Spleen (tissue), 11 donors: ENCODE results near the gene TTLL5. TPM values are rescaled to one million over a fixed set of nuclear protein-coding genes. Genes with fewer than 3 reads are reported as not detected.
A peak's percentile ranks its signal among the peaks of the same experiment; 100 is the strongest.

ENCODE experiments used
- DNase-seq: peaks from one replicate; pipeline ENCODE4 v3.0.0-alpha.2; 2020
- H3K27ac ChIP-seq, 8 donors: fragments of 200-600 bp; sonication (generic) in 7 of 8; 1 replicate in 4 of 8; 2 replicates in 4 of 8; pipeline versions ENCODE4 v1.5.0 to v1.8.0; 2016 to 2021; ENCODE audit warnings: inconsistent platforms in 4 of 8, mild to moderate bottlenecking in 4 of 8, moderate library complexity in 1 of 8
- H3K27me3 ChIP-seq, 7 donors: fragments of 200-600 bp; sonication (generic) in 6 of 7; replicated peaks in 1 of 7; 1 replicate in 4 of 7; 2 replicates in 3 of 7; pipeline versions ENCODE4 v1.5.0 to v1.8.0; 2016 to 2021; ENCODE audit warnings: inconsistent platforms in 3 of 7, mild to moderate bottlenecking in 1 of 7
- H3K36me3 ChIP-seq, 6 donors: fragments of 200-600 bp; sonication (generic) in 5 of 6; 1 replicate in 4 of 6; 2 replicates in 2 of 6; pipeline versions ENCODE4 v1.5.0 to v1.8.0; 2016 to 2021; ENCODE audit warnings: inconsistent platforms in 2 of 6
- H3K4me1 ChIP-seq, 6 donors: fragments of 200-600 bp; sonication (generic) in 5 of 6; 1 replicate in 3 of 6; 2 replicates in 3 of 6; pipeline versions ENCODE4 v1.5.0 to v1.8.0; 2016 to 2021; ENCODE audit warnings: inconsistent platforms in 3 of 6
- H3K4me3 ChIP-seq, 8 donors: fragments of 200-600 bp; sonication (generic) in 7 of 8; 1 replicate in 4 of 8; 2 replicates in 4 of 8; pipeline versions ENCODE4 v1.5.0 to v1.8.0; 2016 to 2021; ENCODE audit warnings: inconsistent platforms in 4 of 8, mild to moderate bottlenecking in 4 of 8, moderate library complexity in 2 of 8
- H3K9me3 ChIP-seq, 8 donors: fragments of 200-600 bp; sonication (generic) in 7 of 8; 1 replicate in 4 of 8; 2 replicates in 4 of 8; pipeline versions ENCODE4 v1.5.0 to v1.8.0; 2016 to 2021; ENCODE audit warnings: inconsistent platforms in 4 of 8
- POLR2A ChIP-seq, 3 donors: fragments of 450-650 bp; IDR thresholded peaks; one replicate each; pipeline ENCODE4 v1.5.1; 2017; ENCODE audit warnings: antibody characterized with exemption in 3 of 3, mild to moderate bottlenecking in 1 of 3
- POLR2AphosphoS5 ChIP-seq, 3 donors: sonication (generic); formaldehyde crosslinking; IDR thresholded peaks; one replicate each; pipeline ENCODE4 v1.5.1; 2017; ENCODE audit warnings: antibody characterized with exemption in 3 of 3
- whole genome bisulfite sequencing, 5 donors: extraction: QIAGEN DNeasy Blood & Tissue Kit in 3 of 5; methylation state at CpG; one replicate each; pipeline versions ENCODE4 v1.1.5 to v1.1.7; 2013 to 2018; 5-methylcytosine and 5-hydroxymethylcytosine counted together
- intact Hi-C: fragments of 100-400 bp; cut with DNase I; formaldehyde crosslinking; loops from one replicate; pipeline ENCODE4 v1.15.0; 2023; ENCODE audit warnings: low total_unique reads
- polyA plus RNA-seq, 3 donors: library from polyadenylated mRNA; stranded (reverse); fragments of 200-250 nt; gene quantifications; one replicate each; pipeline ENCODE4 v1.2.1, GENCODE V29; 2013
- total RNA-seq, 7 donors: library from RNA; depleted of rRNA in 3 of 7; stranded (reverse); fragments of >200 nt in 3 of 7; fragmentation: NEBNext Ultra II Directional in 4 of 7; extraction: Animal tissue kit (Norgen Biotek cat#: 25700) in 4 of 7; gene quantifications; one replicate each; pipeline versions ENCODE4 v1.1.0 to v1.2.1, GENCODE V29; 2016 to 2021
- TF ChIP-seq, protein P1 (sequence below), 11 experiments: fragments of 200-600 bp in 7 of 11; fragments of 450-650 bp in 4 of 11; sonication (generic) in 4 of 11; IDR thresholded peaks in 8 of 11; conservative IDR thresholded peaks in 3 of 11; 1 replicate in 7 of 11; 2 replicates in 4 of 11; pipeline versions ENCODE4 v1.4.0 to v1.8.0; 2016 to 2021; ENCODE audit warnings: antibody characterized with exemption in 11 of 11, inconsistent platforms in 4 of 11, mild to moderate bottlenecking in 1 of 11
- donor health status: healthy with polysubstance abuse.
- donor health status: DM: no; HTN: no; CAD: no; lungs with moderate emphysema.
- donor health status: DM: no; HTN: no; CAD: no.
- donor health status: Bipolar disorder and iron deficiency.
- donor health status: healthy.
- donor health status: DM: no; HTN: no; CAD: no.
- donor health status: DM: yes; HTN: yes; CAD: no.

TTLL5 gene
- total and polyA plus RNA-seq, 10 donors, result 4.5 to 44.1 (median 31.6) TPM

DNA sequence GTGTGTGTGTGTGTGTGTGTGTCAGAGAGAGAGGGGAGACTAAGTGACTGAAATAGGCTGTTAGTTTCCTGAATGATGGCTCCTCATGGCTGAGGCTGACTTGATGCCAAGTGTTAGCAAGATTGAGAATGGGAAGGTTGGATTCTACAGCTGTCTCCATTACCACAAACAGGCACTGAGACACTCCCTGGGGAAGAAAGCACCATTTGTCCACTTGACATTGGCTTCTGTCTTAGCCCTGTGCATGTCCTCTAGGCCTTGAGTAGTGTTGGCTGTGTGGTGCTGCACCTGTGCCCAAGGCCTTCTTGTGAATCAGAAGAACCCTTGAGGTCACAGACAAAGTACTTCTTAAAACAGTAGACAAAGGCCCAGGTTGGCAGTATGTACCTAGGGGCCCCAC lies 16.0 kb upstream of the TTLL5 start:
- Histone ChIP-seq H3K4me3 (no peak overlapping the region), H3K4me1 (peaks cover 0 to 7% (median 2%) of the 10 kb centered on the region in 6 donors), H3K36me3 (peaks cover 0 to 95% (median 18%) of the 10 kb centered on the region in 6 donors), H3K9me3 (no peaks in the 10 kb centered on the region), H3K27ac (no peak overlapping the region), H3K27me3 (no peaks in the 10 kb centered on the region)
- TF ChIP-seq POLR2AphosphoS5 (IDR thresholded peaks at IDR 0.05) (no peak), POLR2A (IDR thresholded peaks at IDR 0.05) (no peak)
- TF ChIP-seq, protein P1, sequence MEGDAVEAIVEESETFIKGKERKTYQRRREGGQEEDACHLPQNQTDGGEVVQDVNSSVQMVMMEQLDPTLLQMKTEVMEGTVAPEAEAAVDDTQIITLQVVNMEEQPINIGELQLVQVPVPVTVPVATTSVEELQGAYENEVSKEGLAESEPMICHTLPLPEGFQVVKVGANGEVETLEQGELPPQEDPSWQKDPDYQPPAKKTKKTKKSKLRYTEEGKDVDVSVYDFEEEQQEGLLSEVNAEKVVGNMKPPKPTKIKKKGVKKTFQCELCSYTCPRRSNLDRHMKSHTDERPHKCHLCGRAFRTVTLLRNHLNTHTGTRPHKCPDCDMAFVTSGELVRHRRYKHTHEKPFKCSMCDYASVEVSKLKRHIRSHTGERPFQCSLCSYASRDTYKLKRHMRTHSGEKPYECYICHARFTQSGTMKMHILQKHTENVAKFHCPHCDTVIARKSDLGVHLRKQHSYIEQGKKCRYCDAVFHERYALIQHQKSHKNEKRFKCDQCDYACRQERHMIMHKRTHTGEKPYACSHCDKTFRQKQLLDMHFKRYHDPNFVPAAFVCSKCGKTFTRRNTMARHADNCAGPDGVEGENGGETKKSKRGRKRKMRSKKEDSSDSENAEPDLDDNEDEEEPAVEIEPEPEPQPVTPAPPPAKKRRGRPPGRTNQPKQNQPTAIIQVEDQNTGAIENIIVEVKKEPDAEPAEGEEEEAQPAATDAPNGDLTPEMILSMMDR (IDR thresholded peaks at IDR 0.05 in 8 of 11, conservative IDR thresholded peaks at IDR 0.05 in 3 of 11), result no peak
- DNase-seq, result no peak
- intact Hi-C loops, result no loop called here

DNA sequence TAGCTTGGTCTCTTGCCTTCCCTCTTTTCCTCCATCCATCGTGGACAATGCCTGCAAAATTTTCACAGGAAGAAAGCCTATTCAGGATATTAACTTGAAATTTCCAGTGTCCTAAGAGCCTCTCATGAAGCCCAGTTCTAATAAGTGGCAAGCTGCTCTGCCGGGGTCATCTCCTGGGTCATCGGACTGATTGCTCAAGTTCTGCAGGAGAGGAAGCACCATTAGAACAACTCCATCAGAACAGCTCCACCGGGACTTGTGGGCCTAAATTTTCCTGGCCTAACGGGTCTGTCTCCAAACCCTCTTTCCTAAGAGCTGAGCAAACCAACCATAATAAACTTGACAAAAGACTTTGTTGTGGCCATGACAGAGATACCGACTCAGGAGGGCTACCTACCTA lies 14.3 kb upstream of the TTLL5 start:
- H3K27ac ChIP-seq, result peak overlapping the region in 4 of 8 donors; percentile 20 to 46 (median 37)

DNA sequence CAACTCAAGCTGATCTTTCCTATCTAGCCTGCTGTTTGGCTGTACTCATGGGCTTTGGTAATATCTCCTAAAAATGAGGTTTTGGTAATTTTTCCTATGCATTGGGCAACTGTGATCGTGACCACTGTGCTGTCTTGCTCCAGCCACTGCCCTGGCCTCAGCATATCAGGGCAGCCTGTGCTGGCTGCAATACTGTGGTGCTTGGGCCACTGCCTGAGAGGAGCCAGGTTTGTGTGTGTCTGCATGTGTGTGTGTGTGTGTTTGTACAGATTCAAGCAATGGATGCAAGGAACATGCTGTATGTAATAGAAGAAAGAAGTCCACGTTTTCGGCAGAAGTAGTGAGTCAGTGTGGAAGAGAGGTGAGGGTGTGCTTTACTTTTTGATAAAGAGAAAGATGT lies 13.4 kb upstream of the TTLL5 start:
- Histone ChIP-seq H3K27ac (peak overlapping the region in 3 of 8 donors; percentile 24 to 46 (median 44)), H3K9me3 (no peaks in the 10 kb centered on the region), H3K4me3 (no peak overlapping the region), H3K4me1 (peaks cover 0 to 9% (median 3%) of the 10 kb centered on the region in 6 donors), H3K36me3 (peaks cover 0 to 95% (median 39%) of the 10 kb centered on the region in 6 donors), H3K27me3 (no peaks in the 10 kb centered on the region)
- no peak for TF ChIP-seq POLR2A (IDR thresholded peaks at IDR 0.05)
- TF ChIP-seq POLR2AphosphoS5 (IDR thresholded peaks at IDR 0.05), result no peak
- TF ChIP-seq, protein P1 (IDR thresholded peaks at IDR 0.05 in 8 of 11, conservative IDR thresholded peaks at IDR 0.05 in 3 of 11), result no peak
- DNase-seq, result no peak
- intact Hi-C loops, result no loop called here
- 73 to 90% (median 81%) methylated on average over 3 of the region's 3 CpGs for WGBS, 5 donors

More for the DNA sequence above, 14.3 kb upstream of the TTLL5 start:
- Histone ChIP-seq H3K4me3 (no peak overlapping the region), H3K27me3 (no peaks in the 10 kb centered on the region), H3K9me3 (no peaks in the 10 kb centered on the region), H3K4me1 (peaks cover 0 to 7% (median 2%) of the 10 kb centered on the region in 6 donors), H3K36me3 (peaks cover 0 to 95% (median 34%) of the 10 kb centered on the region in 6 donors)
- TF ChIP-seq, protein P1 (IDR thresholded peaks at IDR 0.05 in 8 of 11, conservative IDR thresholded peaks at IDR 0.05 in 3 of 11), result no peak
- TF ChIP-seq POLR2AphosphoS5 (IDR thresholded peaks at IDR 0.05), result peak in 1 of 3 donors; percentile 27
- WGBS, 5 donors, result 78 to 86% (median 80%) methylated on average over 6 of the region's 6 CpGs
- no peak for DNase-seq
- intact Hi-C loops, result no loop called here

DNA sequence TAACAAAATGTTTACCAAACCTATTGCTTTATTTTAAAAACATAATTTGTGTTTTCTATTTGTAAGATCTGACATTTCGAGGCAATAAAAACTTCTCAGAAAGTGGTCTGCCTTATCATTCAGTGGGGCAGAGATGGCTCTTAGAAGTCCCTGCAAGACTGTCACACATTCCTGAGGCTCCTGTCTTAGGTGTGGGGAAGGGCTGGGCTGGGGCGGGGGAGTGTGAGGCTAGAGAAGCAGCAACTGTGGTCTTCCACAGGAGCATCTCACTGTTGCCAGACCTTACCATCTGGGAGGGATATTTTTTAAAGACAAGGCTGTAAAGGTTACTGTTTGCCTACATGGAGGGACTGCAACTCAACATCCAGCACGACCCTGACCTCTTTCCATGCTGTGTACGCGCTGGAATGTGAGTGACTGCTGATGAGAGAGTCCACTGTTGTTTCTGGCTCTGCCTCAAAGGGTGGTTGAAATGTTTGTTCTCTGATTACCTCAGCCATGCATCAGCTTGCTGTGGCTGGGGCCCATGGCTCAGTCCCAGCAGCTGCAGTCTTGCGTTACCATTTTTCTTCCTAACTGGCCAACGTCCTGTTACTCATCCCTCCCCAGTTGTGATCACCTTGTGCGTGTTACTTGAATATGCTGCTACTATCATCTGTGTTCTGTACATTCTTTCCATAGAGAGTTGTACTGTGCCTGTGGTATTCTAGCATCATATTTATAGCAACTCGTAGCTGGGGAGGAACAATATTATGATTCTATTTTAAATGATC lies 12.8 kb upstream of the TTLL5 start:
- 68 to 89% (median 89%) methylated on average over 9 of the region's 9 CpGs for WGBS, 5 donors

More for the DNA sequence above, 12.8 kb upstream of the TTLL5 start:
- peak overlapping the region in 1 of 8 donors; percentile 18 for H3K27ac ChIP-seq
- no peak overlapping the region for H3K4me3 ChIP-seq
- TF ChIP-seq, protein P1 (IDR thresholded peaks at IDR 0.05 in 8 of 11, conservative IDR thresholded peaks at IDR 0.05 in 3 of 11), result no peak
- TF ChIP-seq POLR2AphosphoS5 (IDR thresholded peaks at IDR 0.05), result peak in 1 of 3 donors; percentile 61
- DNase-seq, result no peak
- H3K4me1 ChIP-seq, result peaks cover 0 to 9% (median 3%) of the 10 kb centered on the region in 6 donors
- intact Hi-C loops, result no loop called here
- H3K36me3 ChIP-seq, result peaks cover 0 to 95% (median 39%) of the 10 kb centered on the region in 6 donors
- no peaks in the 10 kb centered on the region for H3K27me3 ChIP-seq
- H3K9me3 ChIP-seq, result no peaks in the 10 kb centered on the region
